ENCODE results near the gene PCBP3.

Gene PCBP3

GRCh38 chr21:45763506-45763905 lies 120.0 kb downstream of the PCBP3 start:
- DNase-seq: no peak

- no peak for DNase-seq
Observed at GRCh38 chr21:45764792-45765191, 121.3 kb downstream of the PCBP3 start.

- no peak for DNase-seq
Observed at GRCh38 chr21:45765375-45765774, 121.8 kb downstream of the PCBP3 start.

GRCh38 chr21:45766055-45766454 lies 122.5 kb downstream of the PCBP3 start:
- no peak for DNase-seq

GRCh38 chr21:45766501-45766900 lies 123.0 kb downstream of the PCBP3 start:
- no peak for DNase-seq

GRCh38 chr21:45767071-45768006 lies 123.8 kb downstream of the PCBP3 start:
- DNase-seq: no peak

GRCh38 chr21:45768011-45768739 lies 124.7 kb downstream of the PCBP3 start:
- DNase-seq: peak; percentile 32

- no peak for DNase-seq
Observed at GRCh38 chr21:45768740-45769048, 125.2 kb downstream of the PCBP3 start.

- no peak for DNase-seq
Observed at GRCh38 chr21:45769294-45769693, 125.8 kb downstream of the PCBP3 start.

GRCh38 chr21:45769896-45770295 lies 126.4 kb downstream of the PCBP3 start:
- DNase-seq: no peak

GRCh38 chr21:45772180-45772579 lies 128.7 kb downstream of the PCBP3 start:
- DNase-seq: no peak

- DNase-seq: no peak
Observed at GRCh38 chr21:45774291-45774690, 130.8 kb downstream of the PCBP3 start.

- no peak for DNase-seq
Observed at GRCh38 chr21:45776971-45777370, 133.4 kb downstream of the PCBP3 start.

GRCh38 chr21:45778686-45779085 lies 135.2 kb downstream of the PCBP3 start:
- no peak for DNase-seq

GRCh38 chr21:45779226-45779625 lies 135.7 kb downstream of the PCBP3 start:
- no peak for DNase-seq

GRCh38 chr21:45780647-45781046 lies 137.1 kb downstream of the PCBP3 start:
- no peak for DNase-seq

- DNase-seq: no peak
Observed at GRCh38 chr21:45781741-45782140, 138.2 kb downstream of the PCBP3 start.

GRCh38 chr21:45786660-45787059 lies 143.1 kb downstream of the PCBP3 start:
- DNase-seq: no peak

- DNase-seq: no peak
Observed at GRCh38 chr21:45787371-45787770, 143.8 kb downstream of the PCBP3 start.

GRCh38 chr21:45788198-45788597 lies 144.7 kb downstream of the PCBP3 start:
- no peak for DNase-seq

- DNase-seq: no peak
Observed at GRCh38 chr21:45788637-45789506, 145.3 kb downstream of the PCBP3 start.

GRCh38 chr21:45790427-45790826 lies 146.9 kb downstream of the PCBP3 start:
- DNase-seq: no peak
